Endometrium (tissue), 2 donors: ENCODE results near the gene CR1.
"Not testable (repeated sequence)": the region's sequence is repeated elsewhere in the genome, so short reads cannot be mapped to it uniquely, and the experiment has no call there.

Source experiments
- FAIRE-seq: peaks from 2 replicates; lab custom pipeline; 2012; peaks lifted over from hg19 to GRCh38; lab: Jason Lieb, UNC
- donor health status: control.
- donor health status: control.

CR1 gene

DNA sequence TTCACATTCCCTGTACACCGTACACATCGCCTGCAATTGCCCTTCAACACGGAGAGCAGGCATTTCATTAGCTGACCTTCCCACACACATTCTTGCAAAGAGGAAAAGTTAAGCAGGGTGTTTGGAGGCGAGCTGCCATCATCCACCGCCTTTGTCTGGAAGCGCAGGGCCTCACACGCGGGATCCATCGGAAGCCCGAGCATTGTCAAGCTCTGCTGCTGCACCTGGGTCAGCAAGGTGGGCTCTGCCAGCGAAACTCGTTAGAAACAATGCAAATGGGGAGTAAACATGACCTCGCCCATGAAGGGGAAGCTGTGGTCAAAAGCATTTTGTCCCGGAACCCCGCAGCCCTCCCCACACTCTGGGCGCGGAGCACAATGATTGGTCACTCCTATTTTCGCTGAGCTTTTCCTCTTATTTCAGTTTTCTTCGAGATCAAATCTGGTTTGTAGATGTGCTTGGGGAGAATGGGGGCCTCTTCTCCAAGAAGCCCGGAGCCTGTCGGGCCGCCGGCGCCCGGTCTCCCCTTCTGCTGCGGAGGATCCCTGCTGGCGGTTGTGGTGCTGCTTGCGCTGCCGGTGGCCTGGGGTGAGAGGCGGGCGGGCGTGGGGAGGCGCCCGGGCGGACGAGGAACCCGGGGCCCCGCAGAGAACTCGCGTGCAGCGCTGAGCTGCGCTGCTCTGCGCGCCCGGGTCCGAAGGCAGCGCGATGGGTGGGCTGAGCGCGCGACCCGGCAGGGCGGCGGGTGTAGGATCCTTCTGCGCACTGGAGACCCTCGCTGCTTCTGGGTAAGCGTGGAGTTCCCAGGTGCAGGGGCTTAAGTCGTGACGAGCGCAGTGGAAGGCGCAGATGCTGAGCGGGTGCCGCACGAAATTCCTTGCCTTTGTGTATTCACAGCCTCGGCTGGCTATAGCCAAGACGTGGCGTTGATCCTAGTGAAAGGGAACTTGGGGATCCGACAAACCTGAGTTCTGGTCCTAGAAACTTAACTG is at the start of gene CR1:
CR1 (plus strand) TSS at position 357 of the 992 bp plus-strand sequence; CDS start at position 468, 111 bp downstream.
- no peak for FAIRE-seq

GRCh38 chr1:207453710-207454045 is 42.3 kb upstream of the CR1 start:
- FAIRE-seq = no peak

DNA sequence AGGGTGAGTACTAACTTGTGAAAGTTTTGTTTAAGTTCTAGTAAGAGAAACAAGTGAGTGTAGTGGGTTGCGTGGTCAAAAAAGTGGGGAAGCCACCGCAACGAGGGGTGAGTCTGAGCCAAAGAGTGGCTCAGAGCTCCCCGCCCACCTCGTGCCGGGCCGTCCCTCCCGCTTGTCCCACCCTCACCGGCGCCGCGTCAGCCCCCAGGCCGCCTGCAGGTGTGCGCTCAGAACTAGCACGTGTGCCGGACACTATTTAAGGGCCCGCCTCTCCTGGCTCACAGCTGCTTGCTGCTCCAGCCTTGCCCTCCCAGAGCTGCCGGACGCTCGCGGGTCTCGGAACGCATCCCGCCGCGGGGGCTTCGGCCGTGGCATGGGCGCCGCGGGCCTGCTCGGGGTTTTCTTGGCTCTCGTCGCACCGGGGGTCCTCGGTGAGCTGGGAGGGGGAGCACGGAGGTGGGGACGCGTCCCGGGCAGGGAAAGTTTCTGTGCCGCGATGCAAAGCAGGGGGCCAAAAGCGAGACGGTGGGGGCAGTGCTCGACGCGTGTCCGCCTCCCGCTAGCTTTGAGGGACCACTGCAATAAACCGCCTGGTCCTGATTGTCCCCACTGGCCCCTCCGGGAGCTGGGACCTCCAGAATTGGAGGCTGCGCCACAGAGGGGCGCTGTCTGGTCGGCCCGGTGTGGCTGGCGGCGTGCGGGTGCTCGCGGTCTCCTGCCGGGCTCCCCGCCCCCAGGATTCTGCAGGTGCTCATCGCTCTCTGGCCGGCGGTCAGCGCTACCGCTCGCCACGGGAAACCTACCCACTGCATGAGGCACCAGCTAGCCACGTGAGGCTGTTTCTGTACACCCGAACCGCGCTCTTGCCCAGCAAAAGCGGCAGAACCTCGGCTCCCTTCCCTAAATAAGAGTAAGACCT is 41.7 kb upstream of the CR1 start, which contains the start of gene CR2:
CR2 (plus strand) TSS at position 283 of the 919 bp plus-strand sequence; CDS start at position 374, 91 bp downstream.
- no peak for FAIRE-seq

DNA sequence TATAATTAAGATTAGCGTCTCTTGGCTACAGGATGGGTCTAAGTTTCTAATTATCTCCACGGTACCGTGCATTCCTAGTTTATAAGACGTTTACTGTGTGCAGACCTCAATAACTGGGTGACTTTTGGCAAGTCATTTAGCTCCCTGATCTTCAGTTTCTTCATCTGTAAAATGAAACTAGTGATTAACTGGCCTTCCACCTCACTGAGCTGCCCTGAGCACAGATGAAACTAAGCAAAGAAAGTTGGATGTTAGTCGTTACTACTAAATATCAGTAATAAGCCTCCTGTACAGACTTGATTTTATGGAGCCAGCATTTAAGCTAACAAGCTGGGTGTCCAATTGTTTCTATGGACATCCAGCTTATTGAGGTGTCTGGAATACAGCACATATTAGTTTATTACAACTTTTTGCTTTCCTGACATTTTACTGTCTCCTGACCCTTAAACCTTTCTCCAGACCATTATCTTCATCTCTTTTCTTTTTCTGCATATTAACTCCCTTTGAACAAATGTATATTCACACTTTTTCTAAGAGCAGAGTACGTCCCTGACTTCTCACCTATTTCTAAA is 40.7 kb upstream of the CR1 start:
- no peak for FAIRE-seq

GRCh38 chr1:207458414-207458813 is 37.5 kb upstream of the CR1 start:
- FAIRE-seq = no peak

GRCh38 chr1:207459008-207459407 is 36.9 kb upstream of the CR1 start:
- FAIRE-seq = no peak

DNA sequence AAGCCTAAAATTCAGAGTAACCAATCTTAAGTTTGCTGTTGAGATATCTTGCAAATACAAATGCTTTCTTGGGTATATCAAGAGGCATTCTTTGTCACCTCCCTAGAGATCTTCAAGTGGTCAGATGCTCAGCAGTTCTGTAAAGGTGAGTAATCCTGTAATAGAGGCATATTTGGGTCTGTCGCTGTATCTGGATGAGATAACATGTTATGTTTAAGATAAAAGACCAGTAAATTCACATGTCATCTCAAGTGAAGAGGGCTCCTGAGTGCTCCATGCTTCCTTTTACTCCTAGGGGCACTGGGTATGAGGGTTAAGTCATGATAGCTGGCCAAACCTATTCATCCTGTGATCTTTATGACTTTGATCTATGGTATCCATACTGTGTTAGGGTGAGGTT is 34.3 kb upstream of the CR1 start:
- FAIRE-seq = no peak

DNA sequence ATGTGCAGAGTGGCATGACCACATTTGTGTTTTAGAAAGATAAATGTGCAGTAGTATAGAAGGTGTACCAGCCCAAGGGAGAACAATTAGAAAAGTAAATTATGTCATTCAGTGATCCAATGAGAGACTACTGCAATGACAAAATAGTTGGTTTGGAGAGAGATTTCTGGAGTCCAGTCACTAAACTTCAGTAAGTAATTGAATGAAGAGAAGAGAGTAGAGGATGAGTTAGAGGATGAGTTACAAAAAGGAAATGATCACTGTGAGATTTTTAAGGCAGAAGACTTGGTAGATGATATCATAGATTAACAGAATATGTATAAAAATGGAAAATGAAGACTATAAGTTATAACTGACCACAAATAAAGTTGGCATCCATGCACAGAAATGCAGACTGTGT is 33.4 kb upstream of the CR1 start:
- FAIRE-seq = no peak

- no peak for FAIRE-seq
Measured at GRCh38 chr1:207463021-207463420, 32.9 kb upstream of the CR1 start.

- FAIRE-seq = no peak
Measured at GRCh38 chr1:207463571-207463970, 32.4 kb upstream of the CR1 start.

- no peak for FAIRE-seq
Measured at GRCh38 chr1:207470927-207471326, 25.0 kb upstream of the CR1 start.

DNA sequence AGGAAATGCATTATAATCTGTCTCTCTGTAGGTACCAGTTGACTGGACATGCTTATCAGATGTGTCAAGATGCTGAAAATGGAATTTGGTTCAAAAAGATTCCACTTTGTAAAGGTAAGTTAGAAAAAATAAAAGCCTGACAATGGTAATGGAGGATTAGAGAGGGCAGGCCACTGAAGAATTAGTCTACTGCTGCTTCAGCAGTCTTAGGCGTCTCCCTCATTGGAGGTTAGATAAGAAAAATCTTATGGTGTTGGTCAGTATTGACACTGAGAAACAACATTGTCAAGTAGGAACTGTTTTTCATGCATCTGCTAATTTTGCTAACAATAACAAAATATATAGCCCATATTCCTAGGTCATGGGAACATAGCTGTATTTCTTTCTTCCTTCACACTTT is 21.7 kb upstream of the CR1 start:
- FAIRE-seq = no peak

GRCh38 chr1:207486198-207486597 is 9.8 kb upstream of the CR1 start:
- FAIRE-seq = no peak

GRCh38 chr1:207487636-207488035 is 8.3 kb upstream of the CR1 start:
- no peak for FAIRE-seq

GRCh38 chr1:207493212-207493611 is 2.7 kb upstream of the CR1 start:
- FAIRE-seq = no peak

DNA sequence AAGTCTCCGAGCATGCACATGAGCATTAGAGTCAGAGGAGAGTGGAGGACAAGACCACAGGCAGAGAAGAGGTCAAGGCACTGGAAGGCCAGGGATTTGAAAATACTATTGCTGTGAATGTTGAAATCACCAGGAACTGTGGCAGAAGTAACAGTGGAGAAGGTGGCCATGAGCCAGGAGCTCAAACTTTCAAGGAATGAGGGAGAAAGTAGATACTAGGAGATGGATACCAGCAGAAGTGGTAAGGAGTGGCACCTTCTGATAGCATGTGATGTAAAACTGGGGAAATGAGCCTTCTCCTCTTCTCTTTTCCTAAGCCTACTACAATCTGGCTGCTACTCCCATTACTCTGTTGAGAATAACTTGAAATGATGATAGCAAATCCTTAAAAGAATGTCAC is 1.8 kb upstream of the CR1 start:
- FAIRE-seq = no peak

DNA sequence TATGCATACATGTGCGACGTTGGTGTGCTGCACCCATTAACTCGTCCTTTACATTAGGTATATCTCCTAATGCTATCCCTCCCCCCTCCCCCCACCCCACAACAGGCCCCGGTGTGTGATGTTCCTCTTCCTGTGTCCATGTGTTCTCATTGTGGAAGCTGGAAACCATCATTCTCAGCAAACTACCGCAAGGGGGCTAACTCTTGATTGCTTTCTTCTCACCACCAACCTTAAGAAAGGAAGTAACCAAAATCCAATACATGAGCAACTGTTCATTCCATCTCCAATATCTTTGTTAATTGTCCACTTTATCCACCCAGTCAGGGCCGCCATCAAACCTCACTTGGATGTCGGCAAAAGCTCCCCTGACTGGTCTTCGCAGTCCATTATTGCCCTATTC is 676 bp upstream of the CR1 start:
- FAIRE-seq = not testable (repeated sequence)

- no peak for FAIRE-seq
Measured at GRCh38 chr1:207497941-207498340, 2.0 kb downstream of the CR1 start.

DNA sequence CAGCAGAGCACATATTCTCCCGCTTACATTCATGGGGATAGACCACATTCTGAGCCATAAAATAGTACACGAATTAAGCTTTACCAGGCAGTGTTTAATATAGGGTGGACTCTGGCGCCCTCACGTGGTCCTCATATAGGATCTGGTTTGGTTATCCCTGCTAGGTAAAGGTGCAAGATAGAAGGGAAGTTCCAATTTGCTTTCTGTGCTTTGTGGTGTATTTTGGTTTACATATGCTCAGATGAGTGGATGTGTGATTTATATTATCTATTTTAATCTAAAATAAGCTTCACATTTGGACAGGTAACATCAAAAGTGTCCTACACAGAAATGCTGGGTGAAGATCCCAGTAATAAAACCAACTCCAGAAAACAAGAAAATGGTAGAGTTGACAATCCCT is 3.6 kb downstream of the CR1 start:
- FAIRE-seq = peak; percentile 53

- no peak for FAIRE-seq
Measured at GRCh38 chr1:207500306-207500705, 4.3 kb downstream of the CR1 start.

DNA sequence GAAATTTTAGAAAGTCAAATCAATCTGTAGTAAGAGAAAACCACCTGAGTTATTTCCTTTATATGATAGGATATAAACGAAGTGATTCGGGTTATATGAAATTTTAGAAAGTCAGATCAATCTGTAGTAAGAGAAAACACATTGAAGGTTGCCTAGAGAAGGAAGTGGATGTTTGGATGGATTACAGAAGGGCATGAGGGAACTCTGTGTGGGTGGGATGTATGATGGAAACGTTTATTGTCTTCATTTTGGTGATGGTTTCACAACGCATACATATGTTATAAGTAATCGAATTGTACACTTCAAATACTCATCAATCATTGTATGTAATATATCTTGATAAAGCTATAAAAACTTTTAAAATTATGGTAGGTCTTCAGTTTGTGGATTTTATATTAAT is 5.1 kb downstream of the CR1 start:
- FAIRE-seq = no peak

DNA sequence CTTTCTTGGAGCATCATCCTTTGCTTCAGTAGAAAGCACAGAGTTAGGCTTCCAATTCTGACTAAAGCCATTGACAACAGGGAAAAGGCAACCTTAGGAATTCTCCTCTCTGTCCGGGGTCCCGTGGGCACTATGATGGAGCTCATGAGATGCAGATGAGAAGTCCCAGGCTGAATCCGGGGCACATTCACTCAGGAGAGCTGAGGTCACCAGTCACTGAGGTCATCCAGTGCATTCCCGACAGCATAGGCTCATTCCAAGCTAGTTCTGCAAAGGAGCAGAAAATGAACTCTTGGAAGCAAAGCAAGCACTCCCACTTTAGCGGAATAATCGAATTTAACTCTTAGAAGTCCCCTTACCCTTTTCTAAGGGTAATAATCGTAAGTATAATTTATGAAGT is 6.8 kb downstream of the CR1 start:
- no peak for FAIRE-seq

- no peak for FAIRE-seq
Measured at GRCh38 chr1:207503950-207504349, 8.0 kb downstream of the CR1 start.
